DOHH2 (cell line): ENCODE data around the gene UCMA.

Experiments used
- H3F3A ChIP-seq: fragments of 200-600 bp; sonication (generic), shearing (Covaris generic); 2 replicates; pipeline ENCODE4 v1.6.0; 2016; ENCODE audit warnings: antibody characterized with exemption, mild to moderate bottlenecking; ENCODE audit not compliant: control insufficient read depth, insufficient read depth
- H3K27ac ChIP-seq: fragments of 200-600 bp; sonication (generic); 2 replicates; pipeline ENCODE4 v1.5.1; 2014; ENCODE audit warnings: low read depth, mild to moderate bottlenecking, low read length, moderate library complexity
- H3K27me3 ChIP-seq: fragments of 200-600 bp; sonication (generic); 2 replicates; pipeline ENCODE4 v1.6.1; 2014; ENCODE audit warnings: mild to moderate bottlenecking, low read length, mixed read lengths; ENCODE audit not compliant: control insufficient read depth
- H3K36me3 ChIP-seq: fragments of 200-600 bp; sonication (generic); 2 replicates; pipeline ENCODE4 v1.6.1; 2014; ENCODE audit warnings: mild to moderate bottlenecking, low read length, moderate library complexity, mixed read lengths; ENCODE audit not compliant: control insufficient read depth
- H3K4me1 ChIP-seq: fragments of 200-600 bp; sonication (generic); 2 replicates; pipeline ENCODE4 v1.6.1; 2014; ENCODE audit warnings: mild to moderate bottlenecking, low read length, mixed read lengths; ENCODE audit not compliant: control insufficient read depth
- H3K4me2 ChIP-seq: fragments of 200-600 bp; sonication (generic); 2 replicates; pipeline ENCODE4 v1.6.0; 2014; ENCODE audit warnings: mild to moderate bottlenecking, low read length, moderate library complexity
- H3K4me3 ChIP-seq: fragments of 200-600 bp; sonication (generic); 2 replicates; pipeline ENCODE4 v1.5.1; 2014; ENCODE audit warnings: mild to moderate bottlenecking, low read length, mixed read lengths
- H3K79me2 ChIP-seq: fragments of 200-600 bp; sonication (generic); 2 replicates; pipeline ENCODE4 v1.6.1; 2014; ENCODE audit warnings: mild to moderate bottlenecking, low read length, mixed read lengths; ENCODE audit not compliant: control insufficient read depth
- H3K9me2 ChIP-seq: fragments of 200-600 bp; sonication (generic); replicated peaks from 2 replicates; pipeline ENCODE4 v1.6.1; 2014; ENCODE audit warnings: mild to moderate bottlenecking, low read length, mixed read lengths; ENCODE audit not compliant: control insufficient read depth
- H3K9me3 ChIP-seq: fragments of 200-600 bp; sonication (generic); 2 replicates; pipeline ENCODE4 v1.6.1; 2014; ENCODE audit warnings: antibody characterized with exemption, low read length, mixed read lengths; ENCODE audit not compliant: control insufficient read depth, insufficient read depth
- H4K20me1 ChIP-seq: fragments of 200-600 bp; sonication (generic); 2 replicates; pipeline ENCODE4 v1.6.0; 2014; ENCODE audit warnings: low read depth, mild to moderate bottlenecking, antibody characterized with exemption, low read length, moderate library complexity; ENCODE audit not compliant: control insufficient read depth, insufficient read depth
- EZH2phosphoT487 ChIP-seq: fragments of 200-600 bp; sonication (generic); IDR thresholded peaks from 2 replicates; pipeline ENCODE4 v1.6.1; 2017; ENCODE audit warnings: borderline replicate concordance, mild to moderate bottlenecking, antibody characterized with exemption, low read length, moderate library complexity, mixed read lengths
- TF ChIP-seq, protein P1 (sequence below): fragments of 200-600 bp; sonication (generic); IDR thresholded peaks from one replicate; pipeline ENCODE4 v1.5.1; 2014; ENCODE audit warnings: antibody characterized with exemption, mild to moderate bottlenecking, low read depth, low read length; ENCODE audit not compliant: poor library complexity, severe bottlenecking

UCMA gene

DNA sequence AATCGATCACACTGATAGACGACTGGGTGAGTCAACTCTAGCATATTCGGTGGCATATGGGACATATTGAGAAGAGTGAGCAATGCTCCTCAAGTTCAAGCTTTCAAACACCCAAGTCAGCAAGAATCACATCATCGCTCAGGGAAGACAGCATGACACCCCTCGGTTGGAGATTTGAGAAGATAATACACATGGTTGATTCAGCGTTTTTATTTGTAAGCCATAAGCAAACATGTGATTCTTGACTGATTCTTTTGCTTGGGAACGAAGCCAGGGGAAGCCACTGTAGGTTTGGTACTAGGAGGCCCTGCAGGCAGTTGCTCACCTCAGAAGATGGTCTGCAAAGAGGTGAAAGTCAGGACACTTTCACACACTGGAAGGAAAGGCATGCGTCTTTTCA lies 12.6 kb downstream of the UCMA start:
- H4K20me1 ChIP-seq = no peaks in the 10 kb centered on the region
- H3K4me2 ChIP-seq = no peak overlapping the region
- no peak overlapping the region for H3K4me3 ChIP-seq
- H3F3A ChIP-seq = peaks cover 3% of the 10 kb centered on the region; the same call in 1 of the 2 replicates
- H3K36me3 ChIP-seq = no peaks in the 10 kb centered on the region
- peaks cover 4% of the 10 kb centered on the region; the same call in 1 of the 2 replicates for H3K4me1 ChIP-seq
- H3K27me3 ChIP-seq = no peaks in the 10 kb centered on the region
- H3K9me3 ChIP-seq = no peaks in the 10 kb centered on the region
- TF ChIP-seq, protein P1, sequence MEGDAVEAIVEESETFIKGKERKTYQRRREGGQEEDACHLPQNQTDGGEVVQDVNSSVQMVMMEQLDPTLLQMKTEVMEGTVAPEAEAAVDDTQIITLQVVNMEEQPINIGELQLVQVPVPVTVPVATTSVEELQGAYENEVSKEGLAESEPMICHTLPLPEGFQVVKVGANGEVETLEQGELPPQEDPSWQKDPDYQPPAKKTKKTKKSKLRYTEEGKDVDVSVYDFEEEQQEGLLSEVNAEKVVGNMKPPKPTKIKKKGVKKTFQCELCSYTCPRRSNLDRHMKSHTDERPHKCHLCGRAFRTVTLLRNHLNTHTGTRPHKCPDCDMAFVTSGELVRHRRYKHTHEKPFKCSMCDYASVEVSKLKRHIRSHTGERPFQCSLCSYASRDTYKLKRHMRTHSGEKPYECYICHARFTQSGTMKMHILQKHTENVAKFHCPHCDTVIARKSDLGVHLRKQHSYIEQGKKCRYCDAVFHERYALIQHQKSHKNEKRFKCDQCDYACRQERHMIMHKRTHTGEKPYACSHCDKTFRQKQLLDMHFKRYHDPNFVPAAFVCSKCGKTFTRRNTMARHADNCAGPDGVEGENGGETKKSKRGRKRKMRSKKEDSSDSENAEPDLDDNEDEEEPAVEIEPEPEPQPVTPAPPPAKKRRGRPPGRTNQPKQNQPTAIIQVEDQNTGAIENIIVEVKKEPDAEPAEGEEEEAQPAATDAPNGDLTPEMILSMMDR = no peak
- TF ChIP-seq EZH2phosphoT487 = no peak
- no peaks in the 10 kb centered on the region for H3K79me2 ChIP-seq
- no peaks in the 10 kb centered on the region for H3K9me2 ChIP-seq
- H3K27ac ChIP-seq = no peak overlapping the region

DNA sequence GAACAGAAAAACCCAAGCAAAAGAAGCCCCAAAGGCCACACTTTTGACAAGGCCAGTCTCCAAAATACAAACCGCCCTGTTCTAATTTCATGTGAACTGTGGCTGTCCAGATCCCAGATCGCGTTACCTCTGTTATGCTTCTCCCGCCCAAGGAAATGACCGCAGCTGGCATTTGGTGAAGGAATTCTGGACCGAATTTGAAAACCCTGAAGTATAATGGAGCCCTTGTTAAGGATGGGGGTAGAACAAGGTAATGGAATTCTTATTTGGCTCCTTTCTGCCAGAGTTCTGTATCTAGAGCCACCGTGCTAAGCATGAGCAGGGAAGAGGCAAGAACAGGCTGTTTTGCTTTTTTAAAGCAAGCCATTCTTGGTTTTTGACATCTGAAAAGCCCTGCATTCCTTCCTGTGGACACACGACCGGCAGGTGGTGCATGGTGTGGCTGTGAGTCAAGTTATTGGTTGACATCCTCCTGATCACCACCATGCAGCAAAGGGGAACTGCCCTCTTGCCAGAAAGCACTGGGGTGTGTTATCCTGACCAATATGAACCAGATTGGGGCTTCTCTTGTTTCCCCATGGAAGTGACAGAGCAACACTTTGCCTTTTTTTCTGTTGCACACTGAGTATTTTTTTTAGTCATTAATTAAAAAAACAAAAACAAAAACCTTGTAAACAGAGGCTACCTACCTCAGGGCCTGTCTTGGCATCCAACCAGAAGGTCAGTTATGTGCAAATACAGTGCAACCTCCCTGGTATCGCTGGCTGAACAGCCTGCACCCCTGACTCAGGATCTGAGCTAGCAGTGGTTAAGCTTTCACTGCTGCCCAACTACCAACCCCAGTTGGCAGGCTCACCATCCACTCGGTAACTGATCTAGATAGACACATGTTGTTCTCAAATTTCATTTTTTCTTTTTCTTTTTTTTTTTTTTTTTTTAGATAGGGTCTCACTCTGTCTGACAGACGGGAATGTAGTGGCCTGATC lies 14.2 kb downstream of the UCMA start:
- H3K27me3 ChIP-seq = no peaks in the 10 kb centered on the region
- no peak for TF ChIP-seq EZH2phosphoT487
- TF ChIP-seq, protein P1 = peak; percentile 35
- no peaks in the 10 kb centered on the region for H3K9me2 ChIP-seq
- no peak overlapping the region for H3K4me3 ChIP-seq
- H3K4me2 ChIP-seq = no peak overlapping the region
- no peaks in the 10 kb centered on the region for H3K9me3 ChIP-seq
- no peaks in the 10 kb centered on the region for H3K36me3 ChIP-seq
- H3F3A ChIP-seq = peaks cover 3% of the 10 kb centered on the region; the same call in 1 of the 2 replicates
- no peaks in the 10 kb centered on the region for H3K79me2 ChIP-seq
- H3K27ac ChIP-seq = no peak overlapping the region
- no peaks in the 10 kb centered on the region for H4K20me1 ChIP-seq
- peaks cover 4% of the 10 kb centered on the region; the same call in 1 of the 2 replicates for H3K4me1 ChIP-seq

DNA sequence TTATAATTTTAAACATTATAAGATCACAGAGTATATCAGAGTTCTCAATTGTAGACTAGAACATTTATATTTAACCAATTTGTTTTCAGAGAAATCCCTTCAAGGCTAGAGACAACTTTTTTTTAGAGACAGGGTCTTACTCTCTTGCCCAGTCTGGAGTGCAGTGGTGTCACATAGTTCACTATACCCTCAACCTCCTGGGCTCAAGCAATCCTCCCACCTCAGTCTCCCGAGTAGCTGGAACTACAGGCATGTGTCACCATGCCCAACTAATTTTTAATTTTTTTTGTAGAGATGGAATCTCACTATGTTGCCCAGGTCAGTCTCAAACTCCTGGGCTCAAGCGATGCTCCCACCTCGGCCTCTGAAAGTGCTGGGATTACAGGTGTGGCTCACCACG lies 15.3 kb downstream of the UCMA start:
- H3K4me1 ChIP-seq = peaks cover 4% of the 10 kb centered on the region; the same call in 1 of the 2 replicates
- H3K4me2 ChIP-seq = no peak overlapping the region
- no peaks in the 10 kb centered on the region for H3K36me3 ChIP-seq
- no peaks in the 10 kb centered on the region for H3K9me2 ChIP-seq
- no peak overlapping the region for H3K27ac ChIP-seq
- TF ChIP-seq EZH2phosphoT487 = no peak
- TF ChIP-seq, protein P1 = no peak
- no peaks in the 10 kb centered on the region for H3K79me2 ChIP-seq
- no peaks in the 10 kb centered on the region for H3K9me3 ChIP-seq
- peaks cover 3% of the 10 kb centered on the region; the same call in 1 of the 2 replicates for H3F3A ChIP-seq
- H3K4me3 ChIP-seq = no peak overlapping the region
- no peaks in the 10 kb centered on the region for H4K20me1 ChIP-seq
- no peaks in the 10 kb centered on the region for H3K27me3 ChIP-seq
